HG02678 (cell line): ENCODE measurements around the gene IL11.

ENCODE experiments used
- ATAC-seq: cut with Tn5 transposase; IDR thresholded peaks from one replicate; pipeline ENCODE4 v1.9.1; 2021; ENCODE audit warnings: mild to moderate bottlenecking, moderate library complexity; ENCODE audit not compliant: unreplicated experiment

Gene IL11

GRCh38 chr19:55391702-55392615, 21.7 kb upstream of the IL11 start:
- no peak for ATAC-seq

GRCh38 chr19:55391191-55391670, 21.0 kb upstream of the IL11 start:
- no peak for ATAC-seq

DNA sequence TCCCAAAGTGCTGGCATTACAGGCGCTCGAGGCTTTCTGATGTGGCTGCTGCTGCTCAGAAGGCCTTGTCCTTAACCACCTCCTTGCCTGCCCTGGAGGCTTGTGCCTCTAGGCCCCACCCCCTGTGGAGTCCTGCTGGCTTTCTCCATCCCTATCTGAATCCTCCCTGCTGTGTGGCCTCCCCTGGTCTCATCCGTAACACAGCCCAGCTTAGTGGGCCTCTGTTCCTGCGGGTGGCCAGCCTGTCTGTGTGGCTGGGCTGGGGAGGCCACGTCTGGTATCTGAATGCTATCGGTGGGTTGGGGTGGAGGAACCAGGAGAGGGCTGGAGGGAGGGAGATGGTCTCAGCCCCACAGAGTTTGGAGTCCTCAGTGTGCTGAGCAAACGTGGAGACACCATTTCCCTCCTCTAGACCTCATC, 20.2 kb upstream of the IL11 start:
- no peak for ATAC-seq

GRCh38 chr19:55389386-55390317, 19.4 kb upstream of the IL11 start:
- no peak for ATAC-seq

GRCh38 chr19:55387736-55388497, 17.7 kb upstream of the IL11 start:
- no peak for ATAC-seq

DNA sequence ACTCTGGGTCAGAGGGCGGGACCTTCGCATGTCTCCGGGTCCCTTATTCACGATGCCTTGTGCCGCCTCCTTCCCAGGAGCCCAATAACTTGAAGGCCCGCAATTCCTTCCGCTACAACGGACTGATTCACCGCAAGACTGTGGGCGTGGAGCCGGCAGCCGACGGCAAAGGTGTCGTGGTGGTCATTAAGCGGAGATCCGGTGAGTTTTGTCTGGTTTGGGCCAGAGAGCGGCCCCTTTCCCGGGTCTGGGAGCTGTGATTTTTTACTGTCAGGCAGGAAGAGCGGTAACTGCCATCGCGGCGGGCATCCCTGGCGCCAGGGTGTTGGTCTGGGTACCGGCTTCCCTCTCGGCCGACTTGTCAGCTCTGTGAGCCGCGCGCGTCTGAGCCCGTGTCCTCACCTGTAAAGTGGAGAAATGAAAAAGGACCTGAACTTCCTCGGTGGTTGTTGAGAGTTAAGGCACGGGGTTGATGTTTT, 16.3 kb upstream of the IL11 start:
- ATAC-seq = no peak

- peak; percentile 65 for ATAC-seq
Observed at GRCh38 chr19:55385724-55386492, 15.6 kb upstream of the IL11 start, which contains the start of gene RPL28. Gene RPL28 (plus strand): TSS chr19:55385932. CDS start chr19:55386358, 426 bp downstream.

- ATAC-seq = peak; percentile 50
Observed at GRCh38 chr19:55384920-55385723, 14.9 kb upstream of the IL11 start.

- ATAC-seq = no peak
Observed at GRCh38 chr19:55384131-55384919, 14.1 kb upstream of the IL11 start, which contains the start of gene TMEM238. Gene TMEM238 (minus strand): TSS chr19:55384292. CDS start chr19:55384259, 33 bp downstream.

- no peak for ATAC-seq
Observed at GRCh38 chr19:55383279-55384130, 13.2 kb upstream of the IL11 start.

DNA sequence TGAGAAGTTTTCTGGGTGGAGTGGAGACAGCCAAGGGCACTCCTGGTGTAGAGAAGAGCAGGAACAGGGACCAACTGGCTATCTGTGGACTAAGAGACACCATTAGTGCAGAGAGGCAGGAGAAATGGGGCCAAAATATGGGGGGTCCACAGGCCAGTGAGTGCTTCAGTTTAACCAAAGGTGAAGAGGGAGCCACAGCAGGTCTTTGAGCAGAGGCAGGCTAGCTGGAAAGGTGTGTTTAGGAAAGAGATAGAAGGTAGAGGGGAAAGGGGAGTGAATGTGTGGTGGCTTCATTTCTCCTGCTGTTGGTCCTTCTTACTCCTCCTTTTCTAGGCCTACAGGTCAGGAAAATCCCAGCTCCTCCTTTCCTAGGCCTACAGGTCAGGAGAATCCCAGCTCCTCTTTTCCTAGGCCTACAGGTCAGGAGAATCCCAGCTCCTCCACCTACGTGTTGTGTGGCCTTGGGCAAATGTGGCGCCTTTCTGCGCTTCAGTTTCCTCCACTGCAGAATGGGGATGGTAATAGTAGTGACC, 12.3 kb upstream of the IL11 start:
- ATAC-seq = no peak

GRCh38 chr19:55382013-55382412, 11.8 kb upstream of the IL11 start:
- ATAC-seq = no peak

- no peak for ATAC-seq
Observed at GRCh38 chr19:55379174-55379573, 8.9 kb upstream of the IL11 start.

DNA sequence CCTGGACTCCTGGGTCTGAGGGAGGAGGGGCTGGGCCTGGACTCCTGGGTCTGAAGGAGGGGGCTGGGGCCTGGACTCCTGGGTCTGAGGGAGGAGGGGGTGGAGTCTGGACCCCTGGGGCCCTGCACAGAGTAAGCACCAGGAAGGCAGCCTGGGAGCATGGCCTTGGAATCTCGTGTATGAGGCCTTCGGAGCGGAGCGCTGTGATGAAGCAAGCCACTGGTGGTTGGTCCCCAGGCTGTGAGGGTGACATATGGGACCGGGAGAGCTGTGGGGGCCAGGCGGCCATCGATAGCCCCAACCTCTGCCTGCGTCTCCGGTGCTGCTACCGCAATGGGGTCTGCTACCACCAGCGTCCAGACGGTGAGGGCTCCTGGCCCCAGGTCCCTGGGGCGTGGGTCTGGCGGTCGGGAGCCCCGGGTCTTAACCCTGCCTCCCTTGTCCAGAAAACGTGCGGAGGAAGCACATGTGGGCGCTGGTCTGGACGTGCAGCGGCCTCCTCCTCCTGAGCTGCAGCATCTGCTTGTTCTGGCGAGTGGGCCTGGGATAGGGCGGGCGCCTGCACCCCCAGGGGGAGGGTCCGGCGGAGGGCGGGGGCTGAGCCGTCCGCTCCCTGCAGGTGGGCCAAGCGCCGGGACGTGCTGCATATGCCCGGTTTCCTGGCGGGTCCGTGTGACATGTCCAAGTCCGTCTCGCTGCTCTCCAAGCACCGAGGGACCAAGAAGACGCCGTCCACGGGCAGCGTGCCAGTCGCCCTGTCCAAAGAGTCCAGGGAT, 7.3 kb upstream of the IL11 start:
- no peak for ATAC-seq

DNA sequence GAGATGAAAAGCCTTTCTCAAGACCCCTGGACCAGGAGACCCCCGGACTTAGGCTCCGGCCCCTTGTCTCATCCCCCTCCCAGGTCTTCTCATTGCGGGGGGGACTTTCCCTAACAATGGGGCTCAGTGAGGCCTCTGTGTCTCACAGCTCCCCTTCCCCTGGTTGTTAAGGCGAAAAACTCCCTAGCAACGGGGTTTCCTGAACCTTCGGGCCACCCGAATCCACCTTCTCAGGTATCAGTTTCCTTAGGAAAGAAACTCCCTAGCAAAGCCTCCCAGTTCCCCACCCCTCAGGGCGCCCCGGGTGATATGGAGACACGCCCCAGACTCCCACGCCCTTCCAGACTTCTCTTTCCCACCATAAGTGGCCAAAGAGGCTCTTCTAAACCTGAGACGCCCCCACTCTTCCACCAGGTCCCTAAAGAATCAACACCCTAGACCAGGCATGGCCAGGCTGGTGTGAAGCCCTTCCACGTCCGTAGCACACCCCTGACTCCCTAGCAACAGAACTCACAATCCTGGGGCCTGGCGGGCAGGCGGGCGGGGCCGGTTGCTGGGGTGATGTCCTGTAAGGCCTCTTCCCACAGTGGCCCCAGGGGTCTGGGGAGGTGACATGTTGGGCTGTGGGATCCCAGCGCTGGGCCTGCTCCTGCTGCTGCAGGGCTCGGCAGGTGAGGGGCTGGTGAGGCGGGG, 6.1 kb upstream of the IL11 start, which contains the start of gene TMEM190:
Gene TMEM190 (plus strand): TSS at position 586 of the 693 bp plus-strand sequence. CDS start 28 bp downstream, at position 614.
- no peak for ATAC-seq
